ENCODE results near the gene ADSS1. TPM values are rescaled to one million over a fixed set of nuclear protein-coding genes. Genes with fewer than 3 reads are reported as not detected.

Gene ADSS1
- total and polyA plus RNA-seq, 4 donors: 1.8 to 18.8 (median 12.2) TPM

GRCh38 chr14:104704252-104704651 lies 19.8 kb upstream of the ADSS1 start (continued):
- TF ChIP-seq CTCF (IDR thresholded peaks at IDR 0.05; ENCODE audit: low read depth, low read length, missing input control): no peak
- TF ChIP-seq HNF4G (IDR thresholded peaks at IDR 0.05): no peak

GRCh38 chr14:104705340-104706047 lies 18.5 kb upstream of the ADSS1 start:
- no peak for DNase-seq (ENCODE audit: low spot score)
- no peak overlapping the region for H3K9ac ChIP-seq (ENCODE audit: low read depth in 1 of 2, low read length in 2 of 2)

More at GRCh38 chr14:104705340-104706047, 18.5 kb upstream of the ADSS1 start:
- TF ChIP-seq RAD21 (IDR thresholded peaks at IDR 0.05) (no peak), ATF3 (IDR thresholded peaks at IDR 0.05) (no peak), EGR1 (IDR thresholded peaks at IDR 0.05; ENCODE audit: low read depth in 2 of 2) (no peak), MAX (IDR thresholded peaks at IDR 0.05) (no peak), REST (IDR thresholded peaks at IDR 0.05) (no peak), GABPA (IDR thresholded peaks at IDR 0.05 in 1 of 2, conservative IDR thresholded peaks at IDR 0.05 in 1 of 2) (no peak), CTCF (IDR thresholded peaks at IDR 0.05; ENCODE audit: low read depth, low read length, missing input control) (no peak), FOXA1 (IDR thresholded peaks at IDR 0.05) (no peak), NR2F2 (IDR thresholded peaks at IDR 0.05) (no peak), HNF4G (IDR thresholded peaks at IDR 0.05) (no peak), SP1 (IDR thresholded peaks at IDR 0.05) (no peak), HNF4A (conservative IDR thresholded peaks at IDR 0.05) (no peak), ZBTB33 (IDR thresholded peaks at IDR 0.05) (no peak)
- no peaks in the 10 kb centered on the region for H3K9me3 ChIP-seq (ENCODE audit: control insufficient read depth in 4 of 4, low read length in 3 of 4)
- 92% methylated on average over 21 of the region's 21 CpGs for whole genome bisulfite sequencing
- H3K27ac ChIP-seq (ENCODE audit: low read depth in 1 of 2, low read length in 2 of 2): no peak overlapping the region
- no peak overlapping the region for H3K4me3 ChIP-seq (ENCODE audit: low read depth in 1 of 3, low read length in 3 of 3)
- H3K27me3 ChIP-seq (ENCODE audit: control insufficient read depth in 4 of 4, insufficient read depth in 4 of 4, low read length in 3 of 4): no peaks in the 10 kb centered on the region
- peaks cover 3 to 37% (median 21%) of the 10 kb centered on the region in 4 donors for H3K36me3 ChIP-seq (ENCODE audit: control insufficient read depth in 4 of 4, insufficient read depth in 3 of 4, low read depth in 1 of 4, low read length in 3 of 4)
- no peaks in the 10 kb centered on the region for H3K4me1 ChIP-seq (ENCODE audit: control insufficient read depth in 4 of 4, insufficient read depth in 4 of 4, low read length in 3 of 4)
